SJCRH30 (cell line): ENCODE measurements around the gene TBC1D1. TPM values are rescaled to one million over a fixed set of nuclear protein-coding genes. Genes with fewer than 3 reads are reported as not detected.
A peak's percentile ranks its signal among the peaks of the same experiment; 100 is the strongest.

Experiments
- DNase-seq, 2 experiments: peaks; one replicate each; pipeline ENCODE4 v3.0.0-alpha.2; 2015 to 2020
- H3K27ac ChIP-seq: fragments of 250-450 bp; sonication (Bioruptor Pico); 2 replicates; pipeline ENCODE4 v1.5.1; 2020; ENCODE audit warnings: mild to moderate bottlenecking, moderate library complexity
- H3K27me3 ChIP-seq: fragments of 250-450 bp; sonication (Bioruptor Pico); 2 replicates; pipeline ENCODE4 v1.5.1; 2020; ENCODE audit warnings: mild to moderate bottlenecking, moderate library complexity
- H3K36me3 ChIP-seq: fragments of 250-450 bp; sonication (Bioruptor Pico); 2 replicates; pipeline ENCODE4 v1.5.1; 2020; ENCODE audit warnings: mild to moderate bottlenecking, moderate library complexity
- H3K4me1 ChIP-seq: fragments of 250-450 bp; sonication (Bioruptor Pico); 2 replicates; pipeline ENCODE4 v1.5.1; 2020; ENCODE audit warnings: mild to moderate bottlenecking, moderate library complexity
- H3K4me3 ChIP-seq: fragments of 250-450 bp; sonication (Bioruptor Pico); 2 replicates; pipeline ENCODE4 v1.5.1; 2020; ENCODE audit warnings: mild to moderate bottlenecking, moderate library complexity
- H3K9me3 ChIP-seq: fragments of 250-450 bp; sonication (Bioruptor Pico); replicated peaks from 2 replicates; pipeline ENCODE4 v1.5.1; 2020; ENCODE audit warnings: mild to moderate bottlenecking, moderate library complexity
- total RNA-seq: library from RNA; depleted of rRNA; stranded (reverse); fragments of >200 nt; shearing (Covaris generic); gene quantifications from 2 replicates; pipeline ENCODE4 v1.2.3, GENCODE V29; 2014

The TBC1D1 gene
- total RNA-seq, 1 experiment from 2014 or later = 91.1 TPM

GRCh38 chr4:38153387-38153760 is 262.5 kb downstream of the TBC1D1 start:
- Histone ChIP-seq H3K27me3 (no peaks in the 10 kb centered on the region), H3K4me1 (peaks cover 29% of the 10 kb centered on the region), H3K27ac (no peak overlapping the region), H3K9me3 (no peaks in the 10 kb centered on the region), H3K36me3 (no peaks in the 10 kb centered on the region), H3K4me3 (no peak overlapping the region)
- no peak for DNase-seq

- Histone ChIP-seq H3K4me3 (no peak overlapping the region), H3K9me3 (no peaks in the 10 kb centered on the region), H3K27me3 (no peaks in the 10 kb centered on the region), H3K36me3 (no peaks in the 10 kb centered on the region), H3K27ac (no peak overlapping the region), H3K4me1 (peaks cover 29% of the 10 kb centered on the region)
- peak in 1 of 2 experiments; percentile 54 for DNase-seq
Measured at GRCh38 chr4:38154252-38154651, 263.4 kb downstream of the TBC1D1 start.

- Histone ChIP-seq H3K36me3 (no peaks in the 10 kb centered on the region), H3K27me3 (no peaks in the 10 kb centered on the region), H3K27ac (no peak overlapping the region), H3K9me3 (no peaks in the 10 kb centered on the region), H3K4me1 (peaks cover 28% of the 10 kb centered on the region), H3K4me3 (peak overlapping the region; percentile 24)
- DNase-seq = peak; percentile 45 to 46
Measured at GRCh38 chr4:38154681-38155588, 264.1 kb downstream of the TBC1D1 start.

GRCh38 chr4:38155589-38156294 is 264.9 kb downstream of the TBC1D1 start:
- H3K27me3 ChIP-seq = no peaks in the 10 kb centered on the region
- peaks cover 26% of the 10 kb centered on the region for H3K4me1 ChIP-seq
- H3K4me3 ChIP-seq = no peak overlapping the region
- no peak overlapping the region for H3K27ac ChIP-seq
- no peak for DNase-seq
- no peaks in the 10 kb centered on the region for H3K36me3 ChIP-seq
- no peaks in the 10 kb centered on the region for H3K9me3 ChIP-seq

GRCh38 chr4:38157592-38157991 is 266.7 kb downstream of the TBC1D1 start:
- DNase-seq = peak; percentile 17 to 37
- peaks cover 42% of the 10 kb centered on the region for H3K4me1 ChIP-seq
- no peak overlapping the region for H3K4me3 ChIP-seq
- H3K27ac ChIP-seq = no peak overlapping the region
- no peaks in the 10 kb centered on the region for H3K9me3 ChIP-seq
- H3K36me3 ChIP-seq = no peaks in the 10 kb centered on the region
- H3K27me3 ChIP-seq = no peaks in the 10 kb centered on the region

- H3K9me3 ChIP-seq = 0 out of 2 replicates have a peak, but pooled peaks cover 3% of the 10 kb centered on the region
- H3K27me3 ChIP-seq = no peaks in the 10 kb centered on the region
- 0 out of 2 replicates have a peak overlapping the region, but pooled peaks have one; percentile 24 for H3K27ac ChIP-seq
- peak; percentile 17 to 55 for DNase-seq
- H3K36me3 ChIP-seq = no peaks in the 10 kb centered on the region
- H3K4me3 ChIP-seq = no peak overlapping the region
- peaks cover 30% of the 10 kb centered on the region for H3K4me1 ChIP-seq
Measured at GRCh38 chr4:38160487-38161207, 269.8 kb downstream of the TBC1D1 start.

GRCh38 chr4:38161208-38162113 is 270.6 kb downstream of the TBC1D1 start:
- DNase-seq = no peak
- Histone ChIP-seq H3K36me3 (no peaks in the 10 kb centered on the region), H3K4me3 (no peak overlapping the region), H3K9me3 (0 out of 2 replicates have a peak, but pooled peaks cover 3% of the 10 kb centered on the region), H3K27me3 (no peaks in the 10 kb centered on the region), H3K27ac (peak overlapping the region; percentile 14; the same call in 1 of the 2 replicates), H3K4me1 (peaks cover 26% of the 10 kb centered on the region)

- H3K27me3 ChIP-seq = no peaks in the 10 kb centered on the region
- no peak overlapping the region for H3K4me3 ChIP-seq
- H3K4me1 ChIP-seq = peaks cover 26% of the 10 kb centered on the region
- 0 out of 2 replicates have a peak, but pooled peaks cover 3% of the 10 kb centered on the region for H3K9me3 ChIP-seq
- peak; percentile 72 to 81 for DNase-seq
- H3K27ac ChIP-seq = peak overlapping the region; percentile 14; the same call in 1 of the 2 replicates
- H3K36me3 ChIP-seq = no peaks in the 10 kb centered on the region
Measured at GRCh38 chr4:38162240-38162784, 271.4 kb downstream of the TBC1D1 start.

- DNase-seq = no peak
- no peak overlapping the region for H3K27ac ChIP-seq
- 0 out of 2 replicates have a peak, but pooled peaks cover 3% of the 10 kb centered on the region for H3K9me3 ChIP-seq
- H3K4me1 ChIP-seq = peaks cover 26% of the 10 kb centered on the region
- H3K36me3 ChIP-seq = no peaks in the 10 kb centered on the region
- H3K27me3 ChIP-seq = no peaks in the 10 kb centered on the region
- H3K4me3 ChIP-seq = no peak overlapping the region
Measured at GRCh38 chr4:38163216-38164006, 272.5 kb downstream of the TBC1D1 start.

GRCh38 chr4:38164346-38164745 is 273.5 kb downstream of the TBC1D1 start:
- no peak for DNase-seq
- Histone ChIP-seq H3K9me3 (0 out of 2 replicates have a peak, but pooled peaks cover 3% of the 10 kb centered on the region), H3K4me3 (no peak overlapping the region), H3K36me3 (no peaks in the 10 kb centered on the region), H3K4me1 (peaks cover 26% of the 10 kb centered on the region), H3K27me3 (no peaks in the 10 kb centered on the region), H3K27ac (no peak overlapping the region)

GRCh38 chr4:38166082-38166481 is 275.2 kb downstream of the TBC1D1 start:
- Histone ChIP-seq H3K4me3 (no peak overlapping the region), H3K36me3 (no peaks in the 10 kb centered on the region)

GRCh38 chr4:38166768-38167167 is 275.9 kb downstream of the TBC1D1 start:
- no peak for DNase-seq
- H3K9me3 ChIP-seq = 0 out of 2 replicates have a peak, but pooled peaks cover 3% of the 10 kb centered on the region
- no peak overlapping the region for H3K27ac ChIP-seq
- no peak overlapping the region for H3K4me3 ChIP-seq
- no peaks in the 10 kb centered on the region for H3K27me3 ChIP-seq
- H3K4me1 ChIP-seq = peaks cover 10% of the 10 kb centered on the region
- H3K36me3 ChIP-seq = no peaks in the 10 kb centered on the region

More at GRCh38 chr4:38166082-38166481, 275.2 kb downstream of the TBC1D1 start:
- Histone ChIP-seq H3K9me3 (0 out of 2 replicates have a peak, but pooled peaks cover 3% of the 10 kb centered on the region), H3K4me1 (peaks cover 17% of the 10 kb centered on the region), H3K27ac (no peak overlapping the region), H3K27me3 (no peaks in the 10 kb centered on the region)
- DNase-seq = no peak

GRCh38 chr4:38167973-38168372 is 277.1 kb downstream of the TBC1D1 start:
- no peak for DNase-seq
- H3K4me3 ChIP-seq = no peak overlapping the region
- no peaks in the 10 kb centered on the region for H3K27me3 ChIP-seq
- H3K4me1 ChIP-seq = no peaks in the 10 kb centered on the region
- H3K27ac ChIP-seq = no peak overlapping the region
- no peaks in the 10 kb centered on the region for H3K36me3 ChIP-seq
- 0 out of 2 replicates have a peak, but pooled peaks cover 3% of the 10 kb centered on the region for H3K9me3 ChIP-seq
